Suprapubic skin (tissue), 3 donors: ENCODE data around the gene RUFY3.

Experiments used
- POLR2AphosphoS5 ChIP-seq, 3 donors: sonication (generic); formaldehyde crosslinking; IDR thresholded peaks; one replicate each; pipeline ENCODE4 v1.6.1; 2017; ENCODE audit warnings: antibody characterized with exemption in 3 of 3
- TF ChIP-seq, protein P1 (sequence below), 2 donors: fragments of 200-600 bp in 1 of 2; fragments of 450-650 bp in 1 of 2; sonication (generic) in 1 of 2; IDR thresholded peaks; one replicate each; pipeline ENCODE4 v1.5.1; 2016 to 2019; ENCODE audit warnings: antibody characterized with exemption in 2 of 2, mild to moderate bottlenecking in 1 of 2, moderate library complexity in 1 of 2

DNA sequence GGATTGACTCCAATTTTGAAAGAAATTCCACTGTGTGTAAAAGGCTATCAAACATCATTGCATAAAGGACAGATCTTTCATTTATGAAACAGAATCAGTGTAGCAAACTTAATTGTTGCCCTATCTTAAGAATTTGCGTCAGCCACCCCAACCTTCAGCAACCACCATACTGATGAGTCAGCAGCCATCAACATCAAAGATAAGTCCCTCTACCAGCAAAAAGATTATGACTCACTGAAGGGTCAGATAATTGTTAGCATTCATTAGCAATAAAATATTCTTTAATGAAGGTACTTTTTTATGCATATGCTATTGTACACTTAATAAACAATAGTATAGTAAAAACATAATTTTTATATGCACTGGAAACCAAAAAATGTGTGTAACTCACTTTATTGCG lies 133.7 kb downstream of the RUFY3 start:
- TF ChIP-seq, protein P1, sequence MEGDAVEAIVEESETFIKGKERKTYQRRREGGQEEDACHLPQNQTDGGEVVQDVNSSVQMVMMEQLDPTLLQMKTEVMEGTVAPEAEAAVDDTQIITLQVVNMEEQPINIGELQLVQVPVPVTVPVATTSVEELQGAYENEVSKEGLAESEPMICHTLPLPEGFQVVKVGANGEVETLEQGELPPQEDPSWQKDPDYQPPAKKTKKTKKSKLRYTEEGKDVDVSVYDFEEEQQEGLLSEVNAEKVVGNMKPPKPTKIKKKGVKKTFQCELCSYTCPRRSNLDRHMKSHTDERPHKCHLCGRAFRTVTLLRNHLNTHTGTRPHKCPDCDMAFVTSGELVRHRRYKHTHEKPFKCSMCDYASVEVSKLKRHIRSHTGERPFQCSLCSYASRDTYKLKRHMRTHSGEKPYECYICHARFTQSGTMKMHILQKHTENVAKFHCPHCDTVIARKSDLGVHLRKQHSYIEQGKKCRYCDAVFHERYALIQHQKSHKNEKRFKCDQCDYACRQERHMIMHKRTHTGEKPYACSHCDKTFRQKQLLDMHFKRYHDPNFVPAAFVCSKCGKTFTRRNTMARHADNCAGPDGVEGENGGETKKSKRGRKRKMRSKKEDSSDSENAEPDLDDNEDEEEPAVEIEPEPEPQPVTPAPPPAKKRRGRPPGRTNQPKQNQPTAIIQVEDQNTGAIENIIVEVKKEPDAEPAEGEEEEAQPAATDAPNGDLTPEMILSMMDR (IDR thresholded peaks at IDR 0.05): no peak
- no peak for TF ChIP-seq POLR2AphosphoS5 (IDR thresholded peaks at IDR 0.05)
